Prostate gland (tissue), 2 donors: Measurements from ENCODE around the gene WDFY4. TPM values are rescaled to one million over a fixed set of nuclear protein-coding genes. Genes with fewer than 3 reads are reported as not detected.

Source experiments
- DNase-seq: peaks from one replicate; pipeline ENCODE4 v3.0.0-alpha.2; 2019; ENCODE audit warnings: low spot score
- H3K27ac ChIP-seq, 2 donors: fragments of 200-600 bp; sonication (generic); 2 replicates each; pipeline ENCODE4 v1.5.1; 2017 to 2019
- H3K27me3 ChIP-seq: fragments of 200-600 bp; sonication (generic); replicated peaks from 2 replicates; pipeline ENCODE4 v1.5.1; 2019; ENCODE audit not compliant: insufficient read depth
- H3K36me3 ChIP-seq, 2 donors: fragments of 200-600 bp; sonication (generic); 1 replicate in 1 of 2; 2 replicates in 1 of 2; pipeline versions ENCODE4 v1.5.1 to v1.8.1; 2017 to 2019
- H3K4me1 ChIP-seq: fragments of 200-600 bp; sonication (generic); replicated peaks from 2 replicates; pipeline ENCODE4 v1.5.1; 2019
- H3K4me3 ChIP-seq, 2 donors: fragments of 200-600 bp; sonication (generic); 2 replicates each; pipeline ENCODE4 v1.5.1; 2017 to 2019
- H3K9me3 ChIP-seq: fragments of 200-600 bp; sonication (generic); 2 replicates; pipeline ENCODE4 v1.5.1; 2017
- POLR2A ChIP-seq: fragments of 450-650 bp; IDR thresholded peaks from one replicate; pipeline ENCODE4 v1.6.1; 2016; ENCODE audit warnings: antibody characterized with exemption, mild to moderate bottlenecking
- POLR2AphosphoS5 ChIP-seq: sonication (generic); formaldehyde crosslinking; IDR thresholded peaks from one replicate; pipeline ENCODE4 v1.6.1; 2017; ENCODE audit warnings: antibody characterized with exemption
- WGBS: methylation state at CpG from one replicate; pipeline ENCODE4 v1.1.5; 2018; 5-methylcytosine and 5-hydroxymethylcytosine counted together
- intact Hi-C: fragments of 100-400 bp; cut with DNase I; formaldehyde crosslinking; loops from one replicate; pipeline ENCODE4 v1.14.2; 2022
- total RNA-seq, 2 donors: library from RNA; depleted of rRNA; stranded (reverse); fragments of >200 nt; gene quantifications; one replicate each; pipeline ENCODE4 v1.1.0, GENCODE V29; 2016
- TF ChIP-seq, protein P1 (sequence below), 4 experiments: fragments of 200-600 bp in 2 of 4; fragments of 450-650 bp in 2 of 4; sonication (generic) in 2 of 4; IDR thresholded peaks; 1 replicate in 3 of 4; 2 replicates in 1 of 4; pipeline ENCODE4 v1.5.1; 2016 to 2019; ENCODE audit warnings: antibody characterized with exemption in 4 of 4, mild to moderate bottlenecking in 2 of 4, moderate library complexity in 2 of 4

Gene WDFY4
- total RNA-seq, 2 donors from 2014 or later, result 0.59 to 5.7 TPM

DNA sequence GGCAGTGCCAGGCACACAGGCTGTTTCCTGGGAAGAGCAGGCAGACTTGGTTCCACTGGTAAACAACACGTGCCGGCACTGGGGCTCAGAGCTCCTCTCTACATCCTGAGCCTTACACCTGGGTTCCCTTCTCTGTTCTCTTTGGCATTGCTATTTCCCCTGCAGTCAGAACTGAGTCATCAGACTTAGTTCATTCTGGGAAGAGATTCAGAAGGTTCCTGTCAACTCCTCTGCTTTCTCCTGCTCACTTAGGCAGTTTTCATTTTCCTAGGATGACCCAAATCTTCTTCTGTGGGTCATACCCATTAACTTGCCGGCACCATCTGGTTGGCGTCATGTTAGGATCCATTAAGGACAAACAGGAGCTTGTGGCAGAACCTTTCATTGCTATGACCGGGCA is 288.4 kb downstream of the WDFY4 start:
- TF ChIP-seq POLR2A (no peak), POLR2AphosphoS5 (no peak)
- TF ChIP-seq, protein P1, sequence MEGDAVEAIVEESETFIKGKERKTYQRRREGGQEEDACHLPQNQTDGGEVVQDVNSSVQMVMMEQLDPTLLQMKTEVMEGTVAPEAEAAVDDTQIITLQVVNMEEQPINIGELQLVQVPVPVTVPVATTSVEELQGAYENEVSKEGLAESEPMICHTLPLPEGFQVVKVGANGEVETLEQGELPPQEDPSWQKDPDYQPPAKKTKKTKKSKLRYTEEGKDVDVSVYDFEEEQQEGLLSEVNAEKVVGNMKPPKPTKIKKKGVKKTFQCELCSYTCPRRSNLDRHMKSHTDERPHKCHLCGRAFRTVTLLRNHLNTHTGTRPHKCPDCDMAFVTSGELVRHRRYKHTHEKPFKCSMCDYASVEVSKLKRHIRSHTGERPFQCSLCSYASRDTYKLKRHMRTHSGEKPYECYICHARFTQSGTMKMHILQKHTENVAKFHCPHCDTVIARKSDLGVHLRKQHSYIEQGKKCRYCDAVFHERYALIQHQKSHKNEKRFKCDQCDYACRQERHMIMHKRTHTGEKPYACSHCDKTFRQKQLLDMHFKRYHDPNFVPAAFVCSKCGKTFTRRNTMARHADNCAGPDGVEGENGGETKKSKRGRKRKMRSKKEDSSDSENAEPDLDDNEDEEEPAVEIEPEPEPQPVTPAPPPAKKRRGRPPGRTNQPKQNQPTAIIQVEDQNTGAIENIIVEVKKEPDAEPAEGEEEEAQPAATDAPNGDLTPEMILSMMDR (IDR thresholded peaks at IDR 0.05), result no peak
- intact Hi-C loops, result no loop called here
- H3K9me3 ChIP-seq, result no peaks in the 10 kb centered on the region
- no peaks in the 10 kb centered on the region for H3K4me1 ChIP-seq
- 85% methylated on average over 5 of the region's 5 CpGs for WGBS
- H3K36me3 ChIP-seq, result no peaks in the 10 kb centered on the region
- no peak for DNase-seq
- no peak overlapping the region for H3K27ac ChIP-seq
- H3K4me3 ChIP-seq, result no peak overlapping the region
- H3K27me3 ChIP-seq, result no peaks in the 10 kb centered on the region

DNA sequence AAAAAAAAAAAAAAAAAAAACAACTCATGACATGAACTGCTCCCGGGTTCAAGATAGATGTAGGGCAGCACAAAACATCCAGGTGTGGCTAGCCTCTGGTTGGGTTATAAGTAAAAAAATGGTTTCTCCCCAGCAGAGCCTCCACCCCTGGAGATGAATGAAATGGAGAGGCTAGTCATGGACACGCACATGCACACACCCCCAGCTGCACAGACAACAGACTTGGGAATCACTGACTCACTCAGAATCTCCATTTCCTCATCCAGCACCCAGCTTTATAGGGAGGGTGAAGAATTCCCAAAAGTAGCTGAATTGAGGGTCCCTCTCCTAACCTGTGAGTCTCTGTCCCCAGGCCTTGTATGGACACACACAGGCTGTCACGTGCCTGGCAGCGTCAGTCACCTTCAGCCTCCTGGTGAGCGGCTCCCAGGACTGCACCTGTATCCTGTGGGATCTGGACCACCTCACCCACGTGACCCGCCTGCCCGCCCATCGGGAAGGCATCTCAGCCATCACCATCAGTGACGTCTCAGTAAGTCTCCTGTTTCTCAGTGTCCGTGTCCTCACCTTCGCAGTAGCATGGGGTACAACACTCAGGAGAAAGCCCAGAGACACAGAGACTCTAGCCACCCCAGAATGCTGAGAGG is 290.0 kb downstream of the WDFY4 start:
- DNase-seq, result no peak
- no peak overlapping the region for H3K27ac ChIP-seq
- no peaks in the 10 kb centered on the region for H3K4me1 ChIP-seq
- H3K4me3 ChIP-seq, result no peak overlapping the region
- TF ChIP-seq POLR2AphosphoS5, result no peak
- TF ChIP-seq, protein P1 (IDR thresholded peaks at IDR 0.05), result no peak
- no peak for TF ChIP-seq POLR2A
- WGBS, result 94% methylated on average over 12 of the region's 12 CpGs
- intact Hi-C loops, result loop anchor here (5.0 kb wide), 1 partner anchor 543 kb away; no protein-coding TSS in a partner anchor
- no peaks in the 10 kb centered on the region for H3K36me3 ChIP-seq
- no peaks in the 10 kb centered on the region for H3K9me3 ChIP-seq
- H3K27me3 ChIP-seq, result no peaks in the 10 kb centered on the region

GRCh38 chr10:48976196-48976595 is 291.5 kb downstream of the WDFY4 start:
- H3K27ac ChIP-seq, result no peak overlapping the region
- TF ChIP-seq, protein P1 (IDR thresholded peaks at IDR 0.05), result peak in 2 of 4 experiments; percentile 21 to 24
- TF ChIP-seq POLR2A, result no peak
- no peak for TF ChIP-seq POLR2AphosphoS5
- DNase-seq, result peak; percentile 14
- no peaks in the 10 kb centered on the region for H3K27me3 ChIP-seq
- H3K9me3 ChIP-seq, result no peaks in the 10 kb centered on the region
- no peaks in the 10 kb centered on the region for H3K4me1 ChIP-seq
- H3K4me3 ChIP-seq, result no peak overlapping the region
- no peaks in the 10 kb centered on the region for H3K36me3 ChIP-seq
- intact Hi-C loops, result loop anchor here (5.0 kb wide), 1 partner anchor 541 kb away; no protein-coding TSS in a partner anchor

- no peak for DNase-seq
- H3K4me1 ChIP-seq, result no peaks in the 10 kb centered on the region
- no peak overlapping the region for H3K4me3 ChIP-seq
- H3K9me3 ChIP-seq, result no peaks in the 10 kb centered on the region
- H3K36me3 ChIP-seq, result no peaks in the 10 kb centered on the region
- TF ChIP-seq POLR2A (no peak), POLR2AphosphoS5 (no peak)
- no peaks in the 10 kb centered on the region for H3K27me3 ChIP-seq
- 93% methylated on average over 5 of the region's 5 CpGs for WGBS
- no peak overlapping the region for H3K27ac ChIP-seq
- intact Hi-C loops, result loop anchor here (5.0 kb wide), 1 partner anchor 539 kb away; no protein-coding TSS in a partner anchor
Observed at GRCh38 chr10:48978318-48978717, 293.6 kb downstream of the WDFY4 start.

DNA sequence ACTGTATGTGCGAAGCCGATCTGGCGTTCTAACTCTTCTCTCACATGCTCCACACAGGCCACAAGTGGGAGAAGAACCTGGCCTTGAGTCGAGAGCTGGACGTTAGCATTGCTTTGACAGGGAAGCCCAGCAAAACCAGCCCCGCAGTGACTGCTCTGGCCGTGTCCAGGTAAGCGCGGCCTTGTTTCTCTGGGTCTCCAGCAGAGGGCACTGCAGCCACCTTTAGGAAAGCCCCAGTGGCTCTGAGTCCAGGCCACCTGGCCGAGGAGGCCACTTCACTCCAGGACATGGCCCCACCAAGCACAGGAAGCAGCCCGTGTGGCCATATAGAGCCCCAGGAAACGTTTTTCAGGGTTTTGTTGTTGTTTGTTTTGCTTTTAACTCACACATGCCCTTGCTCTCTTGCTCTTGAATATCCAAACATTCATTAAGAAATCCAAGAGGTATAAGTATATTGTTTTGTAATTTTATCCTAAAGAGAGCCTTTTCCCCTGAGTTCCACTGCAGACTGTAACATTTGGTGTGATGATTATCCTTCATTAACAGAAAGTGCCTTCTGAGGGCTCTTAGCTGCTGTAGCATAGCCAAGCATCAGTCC is 296.7 kb downstream of the WDFY4 start:
- H3K27me3 ChIP-seq, result no peaks in the 10 kb centered on the region
- intact Hi-C loops, result loop anchor here (5.0 kb wide), 1 partner anchor 131 kb away; no protein-coding TSS in a partner anchor
- TF ChIP-seq POLR2AphosphoS5, result no peak
- TF ChIP-seq, protein P1 (IDR thresholded peaks at IDR 0.05), result peak; percentile 67 to 77 (median 72)
- no peaks in the 10 kb centered on the region for H3K4me1 ChIP-seq
- H3K4me3 ChIP-seq, result no peak overlapping the region
- H3K9me3 ChIP-seq, result no peaks in the 10 kb centered on the region
- H3K27ac ChIP-seq, result no peak overlapping the region
- 31% methylated on average over 12 of the region's 12 CpGs for WGBS
- no peaks in the 10 kb centered on the region for H3K36me3 ChIP-seq
- peak; percentile 23 for DNase-seq
